GM19238 (cell line): ENCODE data around the gene HOXA7.

ENCODE experiments used
- DNase-seq: peaks from one replicate; pipeline ENCODE4 v3.0.0; 2011; ENCODE audit warnings: low spot score; ENCODE audit not compliant: insufficient read length

The HOXA7 gene

DNA sequence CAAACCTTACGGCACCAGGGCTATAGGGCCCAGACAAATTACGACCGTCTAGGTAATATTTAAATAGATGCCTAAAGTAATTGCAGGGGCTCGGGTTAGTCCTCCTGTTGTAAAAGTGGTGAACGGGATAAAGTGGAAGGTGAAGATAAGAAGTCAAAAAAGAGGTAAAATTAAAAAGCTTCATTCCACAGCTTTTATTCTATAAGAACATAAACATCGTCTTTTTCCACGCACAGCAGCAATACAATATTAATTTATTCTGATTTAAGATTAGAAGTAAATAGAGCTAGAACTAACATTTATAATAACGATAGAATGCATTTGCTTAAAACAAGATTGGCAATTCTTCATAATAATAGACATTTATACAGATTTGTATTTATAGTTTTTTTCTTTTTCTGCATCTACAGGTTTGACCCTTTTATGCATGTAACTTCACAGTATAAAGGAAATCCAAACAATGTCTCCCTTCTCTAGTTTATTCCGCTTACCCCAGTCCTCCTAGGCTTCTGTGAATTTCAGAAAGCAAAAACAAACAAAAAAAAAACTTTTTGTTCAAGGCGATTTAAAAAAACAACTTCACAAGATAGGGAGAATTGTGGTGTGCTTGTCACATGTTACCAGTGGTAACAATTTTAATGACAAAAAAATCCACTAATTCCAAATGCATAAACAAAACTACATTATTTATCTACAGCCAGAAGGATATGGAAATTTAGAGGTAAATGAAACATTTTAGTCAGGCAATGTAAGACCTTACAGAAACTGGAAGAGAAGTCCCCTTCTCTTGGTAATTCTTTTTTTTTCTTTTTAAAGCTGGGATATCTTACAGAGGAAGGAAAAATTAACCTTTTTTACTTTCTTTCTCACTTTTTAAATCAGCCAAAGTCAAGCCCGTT lies 14.2 kb upstream of the HOXA7 start:
- DNase-seq, result no peak

DNA sequence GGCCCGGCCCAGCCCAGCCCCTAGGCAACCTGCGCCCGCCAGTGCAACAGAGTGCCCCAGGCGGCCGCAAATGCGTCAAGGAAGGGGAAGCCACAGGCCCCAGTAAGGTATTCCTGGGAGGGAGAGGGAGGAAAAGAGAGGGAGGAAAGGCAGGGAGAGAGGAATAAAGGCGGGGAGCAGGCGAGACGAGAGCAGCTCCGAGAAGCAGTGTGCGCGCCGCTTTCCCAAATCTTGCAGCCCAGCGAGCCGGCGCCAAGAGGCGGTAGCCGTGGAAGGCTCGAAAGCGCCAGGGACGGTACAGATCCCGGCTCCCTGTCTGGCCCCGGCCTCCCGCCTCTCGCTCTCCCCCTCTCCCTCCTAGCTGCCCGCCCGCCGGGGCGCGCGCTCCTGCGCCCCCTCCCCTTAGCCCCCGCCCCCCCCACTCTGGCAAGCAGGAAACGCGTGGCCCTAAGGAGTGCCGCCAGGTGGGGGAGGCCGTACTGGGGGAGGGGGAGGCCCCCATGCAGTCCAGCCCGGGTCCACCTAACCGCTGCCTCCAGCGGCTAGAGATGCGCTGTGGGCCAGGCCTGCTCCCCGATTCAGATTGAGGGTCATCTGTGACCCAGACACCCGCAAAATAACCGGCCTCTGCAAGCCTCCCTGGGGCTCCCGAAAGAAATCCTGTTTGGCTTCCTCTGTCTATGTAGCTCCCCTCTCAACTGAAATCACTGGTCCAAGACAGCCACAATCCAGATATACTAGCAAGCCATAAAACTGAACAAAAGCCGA lies 13.4 kb upstream of the HOXA7 start:
- DNase-seq, result no peak

- DNase-seq, result no peak
These were observed 11.9 kb upstream of the HOXA7 start for GRCh38 chr7:27168265-27168947.

GRCh38 chr7:27167916-27168264 lies 11.4 kb upstream of the HOXA7 start:
- DNase-seq, result no peak

- no peak for DNase-seq
These were observed 10.3 kb upstream of the HOXA7 start for GRCh38 chr7:27166531-27167505.

DNA sequence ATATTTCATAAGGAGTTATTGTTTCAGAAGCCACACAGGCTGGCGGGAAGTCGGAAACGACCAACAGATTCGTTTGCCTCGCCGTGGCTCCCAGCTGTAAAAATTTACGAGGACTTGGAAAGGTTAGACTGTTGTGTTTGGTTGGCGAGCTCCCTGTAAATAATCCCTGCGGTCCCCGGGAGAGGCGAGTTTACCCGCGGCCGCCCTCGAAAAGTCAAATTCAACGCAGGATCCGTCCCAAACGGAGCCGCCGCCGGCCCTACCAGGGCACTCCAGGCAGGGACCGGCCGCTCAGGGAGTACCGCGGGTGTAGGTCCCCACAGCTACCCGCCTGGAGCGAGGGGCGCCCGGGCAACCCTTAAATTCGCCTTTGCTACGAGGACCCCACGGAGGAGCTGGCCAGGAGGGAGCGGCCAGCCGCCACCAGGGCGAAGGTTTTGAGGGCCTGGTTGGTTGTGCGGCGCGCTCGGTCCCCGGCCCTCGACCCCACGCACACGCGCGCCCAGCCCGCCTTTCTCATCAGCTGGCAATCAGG lies 9.6 kb upstream of the HOXA7 start:
- DNase-seq, result no peak

GRCh38 chr7:27165089-27165995 lies 8.9 kb upstream of the HOXA7 start, which contains the start of gene HOXA9:
TSS of gene HOXA9 (minus strand) at chr7:27165537. CDS start at chr7:27165457, 80 bp downstream.
- no peak for DNase-seq

DNA sequence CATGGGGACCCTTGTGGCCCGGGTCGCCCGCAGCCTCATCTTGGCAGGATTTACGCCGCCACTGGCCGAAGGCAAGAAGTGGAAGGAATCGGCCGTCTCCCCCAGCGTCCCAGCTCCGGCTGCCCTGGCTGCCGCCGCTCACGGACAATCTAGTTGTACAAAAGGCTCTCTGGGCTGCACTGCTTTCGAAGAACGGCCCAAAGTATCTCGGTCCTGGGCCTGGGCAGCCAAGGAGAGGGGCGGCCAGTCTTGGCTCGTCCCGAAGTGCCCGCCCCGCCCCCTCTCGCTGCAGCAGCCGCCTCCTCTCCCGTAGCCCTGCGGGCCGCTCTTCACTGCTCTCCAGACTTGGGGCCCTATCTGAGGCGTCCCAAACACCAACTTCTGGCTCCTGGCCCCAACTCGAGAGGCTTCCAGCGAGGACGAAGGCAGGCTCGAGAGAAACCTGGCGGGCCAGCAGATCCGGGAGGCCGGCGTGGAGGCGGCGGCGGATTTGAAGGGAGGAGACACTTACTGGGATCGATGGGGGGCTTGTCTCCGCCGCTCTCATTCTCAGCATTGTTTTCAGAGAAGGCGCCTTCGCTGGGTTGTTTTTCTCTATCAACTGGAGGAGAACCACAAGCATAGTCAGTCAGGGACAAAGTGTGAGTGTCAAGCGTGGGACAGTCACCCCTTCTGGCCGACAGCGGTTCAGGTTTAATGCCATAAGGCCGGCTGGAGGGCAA lies 8.1 kb upstream of the HOXA7 start:
- no peak for DNase-seq

GRCh38 chr7:27164045-27164366 lies 7.5 kb upstream of the HOXA7 start:
- DNase-seq, result no peak

DNA sequence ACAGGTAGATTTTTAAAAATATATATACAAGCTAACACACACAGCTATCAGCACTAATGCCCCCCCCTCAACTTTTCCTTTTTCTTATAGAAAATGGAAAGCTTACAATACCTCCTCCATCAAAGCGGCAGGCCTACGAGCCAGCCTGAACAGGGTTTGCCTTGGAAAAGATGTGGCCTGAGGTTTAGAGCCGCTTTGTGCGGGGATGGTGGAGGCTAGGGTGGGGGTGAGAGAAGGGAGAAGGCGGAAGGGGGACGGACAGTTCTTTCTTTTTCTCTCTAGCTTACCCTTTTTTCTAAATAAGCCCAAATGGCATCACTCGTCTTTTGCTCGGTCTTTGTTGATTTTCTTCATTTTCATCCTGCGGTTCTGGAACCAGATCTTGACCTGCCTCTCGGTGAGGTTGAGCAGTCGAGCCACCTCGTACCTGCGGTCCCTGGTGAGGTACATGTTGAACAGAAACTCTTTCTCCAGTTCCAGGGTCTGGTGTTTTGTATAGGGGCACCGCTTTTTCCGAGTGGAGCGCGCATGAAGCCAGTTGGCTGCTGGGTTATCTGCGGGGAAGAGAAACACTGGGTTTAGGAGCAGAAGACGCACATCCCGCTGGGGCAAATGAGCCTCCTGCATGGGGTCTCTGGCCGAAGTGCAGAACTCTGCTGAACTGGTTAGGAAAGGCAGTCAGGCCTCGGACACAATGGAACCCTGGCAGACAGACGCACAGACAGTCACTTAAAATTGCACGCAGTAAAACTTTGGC lies 7.0 kb upstream of the HOXA7 start:
- DNase-seq, result no peak

GRCh38 chr7:27162561-27163287 lies 6.2 kb upstream of the HOXA7 start:
- no peak for DNase-seq

DNA sequence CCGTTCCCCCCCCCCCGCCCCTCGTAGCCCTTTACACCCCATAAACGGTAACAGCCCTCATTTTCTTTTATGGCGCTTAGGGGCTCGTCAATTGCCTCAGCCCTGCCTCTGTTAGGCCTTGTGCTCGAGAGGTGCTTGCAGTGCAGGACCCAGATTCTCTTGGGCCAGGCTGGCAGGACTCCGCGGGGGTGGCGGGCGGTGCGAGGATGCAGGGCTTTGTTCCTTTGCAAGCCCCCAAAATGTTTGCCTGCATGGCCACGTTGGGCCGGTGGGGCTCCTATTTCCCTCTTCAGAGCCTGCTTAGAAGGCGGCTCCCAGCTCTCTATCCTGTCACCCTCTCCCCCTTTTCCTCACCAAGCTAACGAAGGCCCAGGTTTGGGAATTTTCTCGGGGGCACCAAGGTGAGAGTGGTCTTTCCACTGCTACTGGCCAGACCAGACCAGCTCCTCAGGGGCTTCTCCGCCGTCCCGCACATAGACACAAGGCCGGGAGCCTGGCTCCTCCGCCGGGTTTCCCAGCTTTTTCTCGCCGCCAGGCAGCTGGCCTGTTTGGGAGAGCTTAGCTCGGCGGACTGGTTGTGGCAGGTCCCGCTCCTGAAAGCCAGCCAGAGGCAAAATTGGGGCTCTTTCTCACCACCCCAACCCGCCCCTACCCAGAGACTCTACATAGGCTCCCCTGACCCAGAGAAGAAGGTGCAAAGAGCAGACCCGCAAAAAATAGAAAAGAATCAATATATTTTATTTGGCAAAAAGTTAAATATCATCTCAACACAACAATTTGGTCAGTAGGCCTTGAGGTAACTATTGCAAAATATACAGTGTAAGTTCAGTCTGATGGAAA lies 5.5 kb upstream of the HOXA7 start:
- DNase-seq, result no peak

DNA sequence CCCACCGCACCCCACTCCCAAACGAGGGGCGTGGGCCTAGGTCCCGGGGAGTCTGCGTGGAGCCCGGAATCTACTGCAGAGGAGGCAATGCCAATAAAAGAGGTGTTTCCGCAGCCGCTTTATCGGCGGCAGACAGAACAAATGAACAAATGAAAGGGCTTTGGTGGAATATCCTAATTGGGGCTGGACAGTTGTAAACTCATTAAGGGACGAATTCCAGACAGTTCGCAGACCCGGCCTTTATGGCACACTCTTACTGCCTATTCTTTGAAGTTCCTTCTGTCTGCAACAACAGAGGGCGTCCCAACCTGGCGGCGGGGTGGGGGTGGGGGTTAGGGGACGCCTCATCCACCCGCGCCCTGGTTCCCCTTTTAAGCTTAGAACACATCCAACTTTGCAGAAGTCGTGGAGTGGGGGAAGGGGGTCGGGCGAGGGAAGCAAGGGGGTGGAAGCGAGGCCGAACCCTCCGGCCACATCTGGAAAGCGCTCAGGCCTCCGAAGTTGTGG lies 4.8 kb upstream of the HOXA7 start:
- no peak for DNase-seq

DNA sequence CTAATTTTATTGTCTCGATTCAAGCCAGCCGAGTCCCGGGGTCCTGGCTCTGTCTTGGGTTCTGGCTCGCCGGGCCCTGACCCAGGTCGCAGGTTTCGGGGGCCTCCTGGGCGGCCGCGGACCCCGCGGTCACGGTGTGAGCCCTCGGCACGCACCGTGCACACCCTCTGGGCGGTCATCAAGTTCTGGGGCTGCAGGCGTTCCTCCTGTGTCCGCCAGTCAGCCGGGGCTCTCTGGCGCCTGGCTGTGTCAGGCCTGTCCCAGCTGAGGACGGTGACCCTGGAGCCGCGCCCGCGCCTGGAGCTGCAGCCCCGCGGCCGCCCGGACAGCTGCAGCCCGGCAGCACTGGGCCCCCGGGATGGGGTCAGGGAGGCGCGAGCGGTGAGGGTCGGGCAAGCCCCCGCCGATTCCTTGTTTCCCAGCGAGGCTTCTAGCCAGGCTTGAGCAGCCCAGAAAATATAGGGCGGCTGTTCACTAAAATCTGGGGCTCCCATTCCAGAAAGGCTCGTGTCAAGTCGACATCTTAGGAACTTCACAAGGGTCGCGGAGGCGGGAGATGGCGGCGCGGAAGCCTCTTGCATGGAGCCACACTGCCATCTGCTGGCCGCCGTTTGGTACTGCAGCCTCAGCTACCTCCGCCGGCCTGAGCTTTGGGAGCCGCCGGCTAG lies 4.2 kb upstream of the HOXA7 start:
- DNase-seq, result peak; percentile 88

DNA sequence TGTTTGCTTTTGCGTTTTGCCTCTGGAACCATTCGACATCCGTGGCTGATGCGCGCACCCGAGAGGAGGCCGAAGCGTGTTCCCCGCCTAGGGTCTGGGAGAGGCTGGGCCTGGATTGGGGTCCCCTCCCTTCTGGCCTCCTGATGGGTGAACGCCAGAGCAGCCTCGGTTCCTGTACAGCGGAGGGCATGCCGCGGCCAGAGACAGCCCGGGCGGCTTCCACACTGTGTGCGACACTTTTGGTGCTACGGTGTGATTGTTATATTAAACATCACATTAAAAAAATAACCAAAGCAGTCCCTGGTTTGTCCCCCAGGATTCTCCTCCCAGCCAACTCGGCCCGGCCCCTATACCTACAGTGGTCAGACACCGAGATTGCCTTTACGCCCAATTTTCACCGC lies 3.7 kb upstream of the HOXA7 start:
- no peak for DNase-seq
